ENCODE measurements around the gene EMP1. TPM values are rescaled to one million over a fixed set of nuclear protein-coding genes. Genes with fewer than 3 reads are reported as not detected.

Gene EMP1
- total and polyA plus RNA-seq, 2 of the 13 experiments (the other 11 are each of a cell fraction or from before 2014, with no cell fraction given), result 0.13 to 0.61 TPM

- WGBS (ENCODE audit: low lambda C conversion rate), result 28% methylated on average over 7 of the region's 7 CpGs
- in situ Hi-C loops (cut with HindIII; ENCODE audit: extremely low pct_ligation_motif_present, low pct_unique_long_range_greater_than_20kb), result no loop called here
- Histone ChIP-seq H2AFZ (ENCODE audit: low read length) (no peak overlapping the region), H3K27ac (ENCODE audit: extremely low read length, insufficient read depth, low read length) (no peak overlapping the region), H3K79me2 (ENCODE audit: insufficient read depth, low read length) (no peaks in the 10 kb centered on the region), H3K27me3 (ENCODE audit: control insufficient read depth in 1 of 2, insufficient read depth in 2 of 2, low read length in 2 of 2) (no peaks in the 10 kb centered on the region; a peak in 1 of 5 replicates), H4K20me1 (ENCODE audit: insufficient read depth, low read length) (no peaks in the 10 kb centered on the region), H3K4me1 (ENCODE audit: insufficient read depth, low read length) (no peaks in the 10 kb centered on the region; the same call in 1 of the 2 replicates), H3K4me3 (replicated peaks in 1 of 3; ENCODE audit: insufficient read depth in 1 of 3, low read depth in 2 of 3, low read length in 3 of 3) (no peak overlapping the region), H3K9ac (ENCODE audit: insufficient read depth, low read depth, low read length) (no peak overlapping the region), H3K9me3 (ENCODE audit: low read length) (no peaks in the 10 kb centered on the region), H3K4me2 (ENCODE audit: low read depth, low read length) (no peak overlapping the region), H3K36me3 (replicated peaks in 1 of 2; ENCODE audit: control insufficient read depth in 1 of 2, insufficient read depth in 2 of 2, low read length in 2 of 2) (no peaks in the 10 kb centered on the region)
- TF ChIP-seq ZNF30 (CRISPR knock-in tag; IDR thresholded peaks at IDR 0.05) (no peak), MTA3 (CRISPR knock-in tag; IDR thresholded peaks at IDR 0.05) (no peak), MAFF (IDR thresholded peaks at IDR 0.05; ENCODE audit: low read depth, low read length) (no peak)
- no peak for FAIRE-seq
- CTCF ChIA-PET (ENCODE audit: low intra/inter-chr PET ratio, low total read pairs), result no interaction called here
- no peak for DNase-seq (ENCODE audit: low spot score)
- POLR2A ChIA-PET, result no interaction called here
- BruUV-seq (replicated peaks), result no TSS peak
- ATAC-seq, result no peak
- intact Hi-C loops (cut with micrococcal nuclease; ENCODE audit: unreplicated experiment), result no loop called here
Observed at GRCh38 chr12:13253966-13254760, 57.6 kb downstream of the EMP1 start.

GRCh38 chr12:13255792-13256691, 59.5 kb downstream of the EMP1 start:
- Histone ChIP-seq H4K20me1 (ENCODE audit: insufficient read depth, low read length) (no peaks in the 10 kb centered on the region), H3K4me1 (ENCODE audit: insufficient read depth, low read length) (no peaks in the 10 kb centered on the region; the same call in 1 of the 2 replicates), H3K79me2 (ENCODE audit: insufficient read depth, low read length) (no peaks in the 10 kb centered on the region), H3K36me3 (replicated peaks in 1 of 2; ENCODE audit: control insufficient read depth in 1 of 2, insufficient read depth in 2 of 2, low read length in 2 of 2) (no peaks in the 10 kb centered on the region), H3K4me2 (ENCODE audit: low read depth, low read length) (peak overlapping the region; percentile 59), H3K9ac (ENCODE audit: insufficient read depth, low read depth, low read length) (no peak overlapping the region), H3K27ac (ENCODE audit: extremely low read length, insufficient read depth, low read length) (no peak overlapping the region), H3K27me3 (ENCODE audit: control insufficient read depth in 1 of 2, insufficient read depth in 2 of 2, low read length in 2 of 2) (no peaks in the 10 kb centered on the region; a peak in 1 of 5 replicates), H3K4me3 (replicated peaks in 1 of 3; ENCODE audit: insufficient read depth in 1 of 3, low read depth in 2 of 3, low read length in 3 of 3) (no peak overlapping the region), H2AFZ (ENCODE audit: low read length) (no peak overlapping the region), H3K9me3 (ENCODE audit: low read length) (no peaks in the 10 kb centered on the region)
- intact Hi-C loops (cut with micrococcal nuclease; ENCODE audit: unreplicated experiment) (loop anchor here (5.0 kb wide), 1 partner anchor 686 kb away; no protein-coding TSS in a partner anchor), in situ Hi-C loops (cut with HindIII; ENCODE audit: extremely low pct_ligation_motif_present, low pct_unique_long_range_greater_than_20kb) (no loop called here)
- ChIA-PET POLR2A (no interaction called here), CTCF (ENCODE audit: low intra/inter-chr PET ratio, low total read pairs) (no interaction called here)
- DNase-seq (ENCODE audit: low spot score) (peak; percentile 83), ATAC-seq (peak; percentile 100), FAIRE-seq (peak; percentile 80)
- WGBS (ENCODE audit: low lambda C conversion rate), result 24% methylated on average over 18 of the region's 18 CpGs
- BruUV-seq (replicated peaks), result no TSS peak
- TF ChIP-seq ZNF614 (CRISPR knock-in tag; IDR thresholded peaks at IDR 0.05; ENCODE audit: borderline replicate concordance) (peak; percentile 32; the same call in 1 of the 2 replicates), MEF2D (CRISPR knock-in tag; IDR thresholded peaks at IDR 0.05) (no peak), ZBTB33 (CRISPR knock-in tag; IDR thresholded peaks at IDR 0.05) (peak; percentile 95), SALL1 (CRISPR knock-in tag; IDR thresholded peaks at IDR 0.05) (peak; percentile 68; the same call in 1 of the 2 replicates), SMC3 (IDR thresholded peaks at IDR 0.05; ENCODE audit: low read length) (peak; percentile 33; the same call in 1 of the 2 replicates), MIER2 (CRISPR knock-in tag; IDR thresholded peaks at IDR 0.05) (0 out of 2 replicates have a peak, but pooled peaks have one; percentile 24), ZNF280D (CRISPR knock-in tag; IDR thresholded peaks at IDR 0.05) (no peak), ZNF329 (CRISPR knock-in tag; IDR thresholded peaks at IDR 0.05; ENCODE audit: low read depth) (no peak)

Data from HepG2 (cell line).